ENCODE data around the gene DRAXIN.

DRAXIN gene

DNA sequence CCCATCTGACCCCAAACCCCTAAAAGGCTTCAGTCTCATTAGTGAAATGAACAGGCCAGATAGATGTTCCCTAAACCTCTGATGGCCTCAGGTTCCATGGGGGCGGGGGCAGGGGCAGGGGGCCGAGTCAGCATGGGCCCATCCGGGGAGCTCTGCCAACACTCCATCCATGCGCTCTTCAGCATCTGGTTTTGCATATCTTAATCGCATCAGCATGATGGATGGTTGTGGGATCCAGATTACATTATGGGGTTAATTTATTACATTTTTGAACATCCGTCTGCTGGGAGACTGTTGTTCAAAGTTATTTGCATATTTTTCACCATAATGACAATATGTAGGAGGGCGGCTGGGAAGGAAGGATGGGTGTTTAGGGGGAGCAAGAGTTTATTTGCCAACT is 7.4 kb upstream of the DRAXIN start:
- DNase-seq (ENCODE audit: low read depth in 2 of 2) = no peak

DNA sequence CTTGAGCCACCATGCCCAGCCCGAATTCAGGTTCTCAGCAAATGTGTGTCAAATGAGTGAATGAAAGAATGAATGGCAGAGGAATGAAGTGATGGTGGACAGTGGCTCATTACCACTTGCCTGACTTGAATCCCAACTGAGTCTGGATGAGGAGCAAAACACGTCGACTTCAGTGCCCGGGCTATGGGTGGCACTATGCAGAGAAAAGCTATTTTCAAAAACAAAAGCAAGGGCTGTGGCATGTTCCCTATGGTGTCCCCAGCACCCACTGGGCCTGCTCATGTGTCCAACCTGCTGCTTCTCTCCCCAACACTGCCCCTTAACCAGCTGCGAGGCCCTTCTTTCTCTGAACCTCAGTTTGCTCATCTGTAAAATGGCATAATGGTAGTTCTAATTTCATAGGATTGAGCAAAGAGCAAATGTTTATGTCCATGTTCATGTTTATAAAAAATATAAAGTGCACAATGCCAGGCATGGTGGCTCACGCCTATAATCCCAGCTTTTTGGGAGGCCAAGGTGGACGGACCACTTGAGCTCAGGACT is 6.2 kb upstream of the DRAXIN start:
- no peak for DNase-seq (ENCODE audit: low read depth in 2 of 2)

DNA sequence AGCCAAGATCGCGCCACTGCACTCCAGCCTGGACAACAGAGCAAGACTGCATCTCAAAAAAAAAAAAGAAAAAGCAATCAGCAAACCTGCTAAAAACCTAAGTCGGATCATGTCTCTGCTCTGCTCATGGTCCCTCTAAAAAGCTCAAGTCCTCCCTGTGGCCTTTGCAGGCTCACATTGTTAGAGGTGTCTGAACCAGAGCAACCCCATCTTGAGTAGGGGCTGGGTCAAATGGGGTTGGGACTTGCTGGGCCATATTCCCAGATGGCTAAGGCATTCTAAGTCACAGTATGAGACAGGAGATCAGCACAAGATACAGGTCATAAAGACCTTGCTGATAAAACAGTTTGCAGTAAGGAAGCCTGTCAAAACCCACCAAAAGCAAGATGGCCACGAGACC is 3.0 kb upstream of the DRAXIN start:
- no peak for DNase-seq (ENCODE audit: low read depth in 2 of 2)

DNA sequence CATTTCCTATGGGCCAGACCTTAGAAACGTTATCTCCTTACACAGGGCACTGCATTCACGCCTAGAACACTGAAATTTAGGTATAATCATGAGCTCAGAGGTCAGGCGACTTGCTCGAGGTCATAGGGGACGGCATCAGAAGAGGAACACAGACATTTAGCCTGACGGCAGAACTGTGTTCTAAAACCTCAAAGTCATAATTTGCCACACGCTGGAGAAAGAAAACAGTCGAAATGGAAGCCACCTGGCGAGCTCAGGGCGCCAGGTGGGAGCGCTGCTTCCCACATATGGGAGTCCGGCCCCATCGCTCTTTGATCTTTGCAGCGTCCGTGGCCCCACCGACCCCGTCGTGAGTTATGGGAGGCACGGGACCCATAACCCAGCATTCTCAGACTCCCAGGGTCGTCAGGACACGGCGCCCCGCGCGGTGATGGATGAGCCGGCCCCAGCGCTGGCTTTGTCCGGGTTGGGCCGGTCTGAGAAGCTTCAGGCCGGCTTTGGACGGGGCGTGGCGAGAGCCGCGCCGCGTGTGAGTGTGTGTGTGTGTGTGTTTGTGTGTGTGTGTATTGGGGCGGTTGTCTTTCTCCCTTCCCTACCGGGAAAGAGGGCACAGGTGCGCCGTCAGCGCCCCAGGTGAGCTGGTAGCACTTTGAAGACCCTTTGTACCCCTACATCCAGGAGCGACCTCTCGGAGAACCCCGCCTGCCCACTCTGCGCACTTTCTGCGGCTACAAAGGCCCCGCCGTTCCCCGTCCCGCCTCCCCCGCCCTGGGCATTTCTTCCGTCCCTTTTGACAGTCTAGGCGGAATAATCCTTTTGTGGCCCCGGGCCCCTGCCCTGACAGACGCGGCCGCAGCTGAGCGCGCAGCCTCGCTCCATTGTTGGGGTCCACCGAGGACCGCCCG is 861 bp upstream of the DRAXIN start:
- no peak for DNase-seq (ENCODE audit: low read depth in 2 of 2)

DNA sequence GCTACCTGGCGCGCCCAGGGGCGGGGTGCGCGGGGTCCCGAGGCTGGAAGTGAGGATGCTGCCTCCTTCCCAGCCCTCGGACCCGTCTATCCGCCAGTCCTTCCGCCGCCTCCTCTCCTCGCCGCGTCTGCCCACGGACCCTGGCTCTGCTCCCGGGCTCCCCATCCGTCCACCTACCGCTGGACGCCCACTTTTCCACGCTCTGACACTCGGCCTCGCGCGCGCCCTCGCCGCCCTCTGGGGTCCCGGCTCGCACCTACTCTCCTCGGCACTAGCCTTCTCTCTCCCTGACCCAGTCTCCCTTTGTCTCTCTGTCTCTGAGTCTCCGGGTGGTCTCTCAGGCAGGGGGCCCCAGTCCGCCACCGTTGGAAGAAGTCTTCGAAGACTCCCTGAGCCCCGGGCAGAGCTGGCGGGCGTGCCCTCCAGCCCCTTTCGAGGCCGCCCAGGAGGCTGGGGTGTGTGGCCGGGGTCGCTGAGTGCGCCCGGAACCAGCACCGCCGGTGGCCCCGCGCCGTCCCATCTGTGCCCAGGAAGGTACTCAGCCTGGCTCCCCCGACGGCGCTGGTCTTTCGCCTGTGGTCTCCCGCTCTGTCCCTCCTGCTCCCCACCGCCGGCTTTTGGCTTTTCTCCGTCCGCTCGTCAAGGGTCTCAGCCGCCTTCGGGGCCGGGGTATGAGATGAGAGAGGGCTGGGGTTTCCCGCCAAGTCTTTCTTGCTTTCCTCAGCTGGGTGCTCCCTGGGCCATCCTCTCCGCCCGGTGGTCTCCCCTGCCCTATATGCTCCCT is 610 bp downstream of the DRAXIN start:
- DNase-seq (ENCODE audit: low read depth in 2 of 2) = no peak

DNA sequence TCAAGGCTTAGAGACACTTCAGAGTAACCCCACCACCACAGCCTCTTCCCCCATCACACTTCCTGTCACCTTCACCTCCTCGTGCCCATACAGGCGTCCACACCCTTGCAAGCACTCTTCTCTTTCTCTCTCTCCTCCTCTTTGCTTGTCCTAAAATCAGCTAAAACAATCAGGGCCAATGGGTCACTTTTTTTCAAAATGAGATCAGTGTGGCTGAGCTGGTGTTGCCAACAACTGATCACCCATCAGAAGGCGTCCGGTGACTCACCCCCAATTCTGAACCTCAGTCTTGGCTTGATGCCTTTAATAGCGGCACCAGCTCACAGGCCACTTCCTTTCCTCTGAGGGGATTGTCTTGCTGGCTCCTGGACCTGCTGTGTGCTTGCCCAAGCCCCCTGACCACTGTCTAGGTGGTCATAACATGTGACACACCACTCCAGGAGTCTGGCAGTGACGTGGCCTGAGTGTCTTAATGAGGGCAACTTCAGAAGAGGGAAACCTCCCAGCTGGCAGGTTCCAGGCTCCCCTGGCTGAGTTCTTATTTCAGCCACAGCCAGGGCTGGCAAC is 1.6 kb downstream of the DRAXIN start:
- peak; percentile 14 to 33 for DNase-seq (ENCODE audit: low read depth in 2 of 2)

DNA sequence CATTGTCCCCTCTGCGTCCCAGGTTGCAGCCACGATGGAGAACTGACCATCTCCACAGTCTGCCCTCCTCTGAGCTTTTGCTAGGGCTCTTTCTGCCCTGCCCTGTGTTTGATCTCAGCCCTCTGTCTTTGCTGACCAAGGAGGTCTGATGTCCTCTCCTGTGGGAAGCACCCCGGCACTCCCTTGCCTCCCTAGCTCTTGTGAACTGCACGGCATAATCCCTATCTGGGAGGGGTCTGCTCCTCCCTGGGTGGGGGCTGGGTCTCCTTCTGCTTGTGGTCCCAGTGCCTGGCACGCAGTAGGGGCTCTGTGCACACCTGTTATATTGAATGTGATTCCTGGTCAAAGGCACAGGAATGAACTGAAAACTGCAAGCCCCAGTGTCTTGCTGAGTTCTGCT is 2.4 kb downstream of the DRAXIN start:
- DNase-seq (ENCODE audit: low read depth in 2 of 2) = no peak

DNA sequence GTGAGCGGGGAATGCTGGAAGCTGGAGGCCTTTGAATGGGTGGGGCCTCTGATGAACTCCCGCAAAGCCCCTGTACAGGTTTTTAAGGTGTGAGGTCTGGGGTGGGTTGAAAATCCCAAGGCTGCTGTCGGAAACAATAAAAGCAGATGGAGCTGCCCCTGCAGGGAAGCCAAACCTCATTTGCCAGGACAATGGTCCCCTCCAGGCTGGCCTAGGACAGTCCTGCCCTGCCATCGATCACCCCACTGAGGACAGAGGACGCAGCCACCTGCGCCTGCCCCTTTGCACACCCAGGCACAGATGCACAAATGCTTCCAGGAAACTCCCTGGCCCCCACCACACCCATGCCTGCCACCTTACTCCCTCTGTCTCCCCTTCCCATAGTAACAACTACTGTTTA is 4.4 kb downstream of the DRAXIN start:
- DNase-seq (ENCODE audit: low read depth in 2 of 2) = no peak

DNA sequence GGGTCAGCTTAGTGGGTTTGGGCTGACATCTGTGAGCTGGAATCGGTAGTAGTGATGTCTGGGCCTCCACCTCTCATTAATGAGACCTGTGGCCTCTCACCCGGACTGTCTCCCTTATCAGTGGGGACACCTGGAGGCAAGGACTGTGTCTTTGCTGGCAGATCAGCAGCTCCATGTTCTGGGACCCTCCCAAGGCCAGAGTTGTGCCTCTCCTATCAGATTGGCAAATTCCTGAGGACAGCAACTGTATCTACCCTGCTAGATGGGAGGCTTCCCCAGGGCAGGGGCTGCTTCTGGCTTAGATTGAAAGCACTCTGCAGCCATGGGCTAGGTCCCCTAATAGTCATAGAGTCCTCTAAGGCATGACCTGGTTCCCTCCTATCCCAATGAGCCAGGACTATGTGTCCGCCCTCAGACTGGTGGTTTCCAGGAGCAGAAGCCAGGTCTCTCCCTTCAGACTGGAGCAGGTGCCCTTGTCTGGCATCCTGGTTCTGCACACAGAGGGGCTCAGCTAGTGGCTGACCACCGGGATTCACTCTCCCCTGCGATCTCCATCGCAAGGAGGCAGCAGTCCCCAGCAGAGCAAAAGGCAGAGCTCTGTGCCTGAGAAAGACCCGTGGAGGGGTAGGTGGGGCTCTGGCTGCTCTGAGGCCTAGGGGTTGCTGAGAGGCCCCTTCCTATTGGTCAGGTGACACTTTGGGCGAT is 5.8 kb downstream of the DRAXIN start:
- no peak for DNase-seq (ENCODE audit: low read depth in 2 of 2)

DNA sequence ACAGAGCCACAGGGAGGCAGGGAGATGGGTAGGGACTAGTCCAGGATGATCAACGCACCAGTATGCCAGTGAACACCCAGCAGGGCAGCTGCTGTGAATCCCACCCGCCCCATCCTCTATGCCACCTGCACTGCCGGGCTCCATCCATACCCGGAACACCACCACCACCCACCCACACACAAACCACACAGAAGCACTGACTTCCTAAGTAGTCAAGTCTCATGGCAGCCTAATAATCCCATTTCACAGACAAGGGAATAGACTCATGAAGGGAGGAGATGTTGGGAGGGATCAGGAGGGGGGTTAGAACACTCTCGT is 6.3 kb downstream of the DRAXIN start:
- no peak for DNase-seq (ENCODE audit: low read depth in 2 of 2)

DNA sequence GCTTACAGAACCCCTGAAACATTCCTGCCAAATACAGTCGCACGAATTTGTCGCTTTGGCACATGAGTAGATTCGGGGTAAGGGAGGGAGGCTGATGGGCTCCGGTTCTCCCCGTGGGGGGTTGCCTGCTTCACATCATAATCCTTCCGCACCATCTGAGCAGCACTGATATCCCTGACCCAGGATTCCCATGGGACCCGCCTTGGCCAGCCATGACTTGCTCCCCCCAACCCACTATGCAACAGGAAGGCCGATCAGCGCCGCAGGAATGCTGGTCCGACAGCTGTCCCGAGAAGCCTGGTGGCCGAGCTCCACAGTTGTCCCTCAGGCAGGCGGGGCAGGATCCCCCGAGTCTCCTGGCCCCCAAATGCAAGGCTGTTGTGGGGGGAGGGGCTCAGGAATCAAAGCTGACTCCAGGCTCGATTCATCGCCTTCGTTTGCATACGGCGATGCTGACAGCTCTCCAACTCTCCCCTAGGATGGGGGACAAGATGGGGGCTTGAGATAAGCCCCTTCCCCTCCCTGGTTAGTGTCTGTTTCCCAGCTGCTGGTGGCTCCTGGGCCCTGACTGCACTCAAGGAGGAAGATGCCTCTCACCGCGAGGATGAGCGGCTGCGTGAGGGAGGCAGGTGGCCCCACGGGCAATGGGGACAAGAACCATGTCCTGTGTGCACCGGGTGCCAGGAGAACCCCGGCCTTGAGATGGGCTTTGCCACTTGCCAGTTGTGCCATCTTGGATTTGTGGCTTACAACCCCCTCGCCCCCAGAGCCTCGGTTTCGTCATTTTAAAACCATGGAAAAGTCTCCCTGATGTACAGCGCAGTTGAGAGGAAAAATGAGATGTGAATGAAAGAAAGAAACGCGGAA is 9.3 kb downstream of the DRAXIN start:
- no peak for DNase-seq (ENCODE audit: low read depth in 2 of 2)

DNA sequence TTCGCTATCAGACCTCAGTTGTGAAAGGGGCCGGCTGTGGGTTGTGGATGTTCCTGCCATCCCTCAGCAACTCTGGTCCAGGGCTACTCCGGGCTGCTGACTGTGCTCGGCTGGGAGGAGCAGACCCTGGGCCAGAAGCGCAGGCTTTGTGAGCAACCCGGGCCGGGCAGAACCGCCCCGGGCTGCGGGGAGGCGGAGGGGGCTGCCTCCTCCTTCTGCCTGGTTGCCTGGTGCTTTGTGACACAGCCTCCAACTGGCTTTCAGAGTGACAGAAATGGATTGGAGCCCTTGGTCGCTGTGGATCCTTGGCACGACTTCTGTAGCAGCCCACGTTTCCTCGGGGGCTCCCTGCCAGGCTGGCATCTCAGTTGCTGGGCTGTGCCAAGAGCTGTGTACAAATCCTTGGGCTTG is 10.0 kb downstream of the DRAXIN start:
- DNase-seq (ENCODE audit: low read depth in 2 of 2) = no peak

DNA sequence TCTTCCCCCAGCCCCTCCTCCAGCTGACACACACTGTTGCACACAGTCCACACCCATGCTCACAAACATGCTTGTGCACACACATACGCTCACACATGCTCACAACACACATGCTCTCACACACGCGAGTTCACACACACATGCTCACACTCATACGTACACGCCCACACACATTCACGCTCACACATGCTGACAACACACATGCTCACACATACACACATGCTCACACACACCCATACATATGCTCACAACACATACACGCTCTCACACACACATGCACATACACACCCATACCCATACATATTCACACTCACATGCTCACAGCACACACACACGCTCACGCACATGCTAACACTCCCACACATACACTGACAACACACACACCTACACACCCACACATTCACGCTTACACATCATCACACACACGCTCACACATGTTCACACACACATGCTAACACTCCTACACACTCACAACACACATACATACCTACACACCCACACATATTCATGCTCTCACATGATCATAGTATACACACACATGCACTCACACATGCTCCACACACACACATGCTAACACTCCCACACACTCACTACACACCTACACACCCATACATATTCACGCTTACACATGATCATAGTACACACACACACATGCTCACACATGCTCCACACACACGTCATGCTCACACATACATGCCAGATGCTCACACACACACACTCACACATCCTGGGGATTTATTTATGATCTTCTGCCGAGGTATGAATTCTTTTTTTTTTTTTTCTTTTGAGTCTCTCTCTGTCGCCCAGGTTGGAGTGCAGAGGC is 10.7 kb downstream of the DRAXIN start:
- DNase-seq (ENCODE audit: low read depth in 2 of 2) = no peak

DNA sequence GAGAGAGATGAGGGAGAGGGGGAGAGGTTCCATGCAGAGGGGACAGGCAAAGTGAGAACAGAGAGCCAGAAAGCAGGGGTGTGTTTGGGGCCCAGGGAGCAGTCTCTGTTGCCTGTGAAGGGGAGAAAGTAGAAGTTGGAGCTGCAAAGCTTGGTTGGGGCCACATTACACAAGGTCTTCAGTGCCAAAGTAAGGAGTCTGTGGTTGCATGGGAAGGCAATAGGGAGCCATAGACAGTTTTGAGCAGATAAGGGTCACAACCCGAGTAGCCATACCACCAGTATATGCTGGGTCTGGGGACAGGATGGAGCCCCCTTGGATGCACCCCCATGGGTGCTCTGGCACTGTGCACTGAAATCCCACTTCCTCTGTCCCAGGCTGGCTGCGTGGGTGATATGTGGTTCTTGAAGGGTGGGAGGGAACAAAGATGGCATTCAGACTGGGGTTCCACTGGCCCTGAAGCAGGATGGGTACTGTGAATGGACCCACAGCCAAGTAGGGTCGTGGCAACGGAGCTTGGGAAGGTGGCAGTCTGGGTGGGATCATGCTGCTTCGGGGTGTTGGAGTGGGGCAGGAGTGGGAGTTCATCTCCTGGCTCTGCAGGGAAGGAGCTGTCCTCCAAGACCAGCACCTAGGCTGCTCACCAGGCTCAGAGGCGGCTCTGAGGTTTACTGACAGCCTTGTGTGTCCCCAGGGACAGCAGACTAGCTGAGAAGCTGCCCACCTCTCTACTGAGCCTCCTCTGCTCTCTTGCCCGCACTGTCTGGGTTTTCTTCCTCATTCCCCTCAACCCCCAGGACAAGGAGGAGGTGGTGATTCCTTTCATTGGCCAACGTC is 12.1 kb downstream of the DRAXIN start:
- DNase-seq (ENCODE audit: low read depth in 2 of 2) = no peak

DNA sequence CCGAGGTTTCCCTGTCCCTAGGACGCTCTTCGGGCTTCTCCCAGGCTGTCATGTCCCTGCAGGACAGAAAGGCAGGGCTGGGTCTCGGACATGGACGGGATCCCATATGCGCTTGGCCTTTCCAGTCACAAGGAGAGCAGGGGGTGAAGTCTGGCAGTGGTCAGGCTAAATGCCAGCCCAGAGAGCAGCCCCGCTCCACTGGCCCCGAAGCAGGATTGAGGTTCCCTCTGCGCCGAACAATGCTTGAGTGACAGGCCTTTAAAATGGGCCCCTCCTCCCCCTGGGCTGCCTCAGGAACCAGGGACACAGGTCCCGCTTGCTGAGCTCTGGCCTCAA is 12.7 kb downstream of the DRAXIN start:
- DNase-seq (ENCODE audit: low read depth in 2 of 2) = no peak

DNA sequence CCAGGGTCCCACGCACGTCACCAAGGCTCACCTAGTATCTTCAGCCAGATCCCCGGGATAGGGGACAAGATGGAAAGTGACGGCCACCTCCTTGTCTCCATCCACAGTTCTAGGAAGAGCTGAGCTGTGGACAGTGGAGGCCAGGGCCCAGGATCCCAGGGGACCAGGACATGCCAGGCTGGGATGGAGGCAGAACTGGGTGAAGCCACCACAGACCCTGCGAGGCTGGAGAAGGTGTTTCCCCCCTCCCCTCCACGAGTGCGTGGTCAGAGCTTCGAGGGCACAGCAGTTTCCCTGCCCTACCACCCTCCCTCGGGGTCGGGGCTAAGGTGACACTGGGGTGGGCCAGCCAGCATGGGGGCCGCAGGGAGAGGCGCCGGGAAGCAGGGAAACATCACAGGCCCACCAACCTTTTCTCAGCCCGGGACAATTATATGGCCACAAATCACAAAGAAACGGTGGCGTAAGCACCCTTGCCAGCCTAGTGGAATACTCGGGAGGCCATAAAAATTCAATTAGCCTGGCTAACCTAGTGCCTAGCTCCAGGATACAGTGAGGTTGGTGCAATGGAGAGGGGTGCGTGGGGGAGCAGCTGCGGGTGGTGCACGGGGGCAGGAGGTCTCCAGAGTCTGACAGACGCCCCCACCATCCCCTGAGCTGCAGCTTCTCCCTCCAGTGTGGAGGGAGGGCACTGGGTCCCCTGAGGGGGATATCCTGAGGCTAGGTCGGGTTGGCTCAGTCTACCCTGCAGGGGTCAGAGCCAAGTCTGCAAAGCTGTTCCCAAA is 13.4 kb downstream of the DRAXIN start:
- no peak for DNase-seq (ENCODE audit: low read depth in 2 of 2)

DNA sequence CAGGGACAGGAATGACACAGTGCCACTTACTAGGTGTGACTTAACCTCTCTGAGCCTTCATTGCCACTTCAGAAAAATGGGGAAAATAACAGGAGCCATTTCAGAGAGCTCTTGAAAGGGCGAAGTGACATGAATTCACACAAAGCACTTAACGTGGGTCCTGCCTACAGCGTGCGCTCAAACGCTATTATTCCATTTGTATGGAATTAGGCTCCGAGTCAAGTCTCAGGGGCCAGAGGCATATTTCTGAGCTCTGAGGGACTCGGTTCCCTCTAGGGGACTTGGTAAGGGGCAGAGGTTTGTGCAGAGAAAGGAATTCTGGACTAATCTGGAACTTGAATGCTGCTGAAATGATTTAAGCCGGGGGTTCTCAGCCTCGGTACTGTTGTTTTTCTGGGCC is 14.1 kb downstream of the DRAXIN start:
- DNase-seq (ENCODE audit: low read depth in 2 of 2) = no peak

DNA sequence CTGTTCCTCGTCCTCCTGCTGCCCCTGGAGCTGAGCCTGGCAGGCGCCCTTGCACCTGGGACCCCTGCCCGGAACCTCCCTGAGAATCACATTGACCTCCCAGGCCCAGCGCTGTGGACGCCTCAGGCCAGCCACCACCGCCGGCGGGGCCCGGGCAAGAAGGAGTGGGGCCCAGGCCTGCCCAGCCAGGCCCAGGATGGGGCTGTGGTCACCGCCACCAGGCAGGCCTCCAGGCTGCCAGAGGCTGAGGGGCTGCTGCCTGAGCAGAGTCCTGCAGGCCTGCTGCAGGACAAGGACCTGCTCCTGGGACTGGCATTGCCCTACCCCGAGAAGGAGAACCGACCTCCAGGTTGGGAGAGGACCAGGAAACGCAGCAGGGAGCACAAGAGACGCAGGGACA is 14.8 kb downstream of the DRAXIN start:
- DNase-seq (ENCODE audit: low read depth in 2 of 2) = no peak

Measured in activated CD8-positive, alpha-beta memory T cell treated with anti-CD3 and anti-CD28 coated beads for 4 hours (primary cell).